ENCODE measurements around the gene WASHC4. TPM values are rescaled to one million over a fixed set of nuclear protein-coding genes. Genes with fewer than 3 reads are reported as not detected.

WASHC4 gene
- total RNA-seq, 1 experiment from 2014 or later, result 44.7 TPM

DNA sequence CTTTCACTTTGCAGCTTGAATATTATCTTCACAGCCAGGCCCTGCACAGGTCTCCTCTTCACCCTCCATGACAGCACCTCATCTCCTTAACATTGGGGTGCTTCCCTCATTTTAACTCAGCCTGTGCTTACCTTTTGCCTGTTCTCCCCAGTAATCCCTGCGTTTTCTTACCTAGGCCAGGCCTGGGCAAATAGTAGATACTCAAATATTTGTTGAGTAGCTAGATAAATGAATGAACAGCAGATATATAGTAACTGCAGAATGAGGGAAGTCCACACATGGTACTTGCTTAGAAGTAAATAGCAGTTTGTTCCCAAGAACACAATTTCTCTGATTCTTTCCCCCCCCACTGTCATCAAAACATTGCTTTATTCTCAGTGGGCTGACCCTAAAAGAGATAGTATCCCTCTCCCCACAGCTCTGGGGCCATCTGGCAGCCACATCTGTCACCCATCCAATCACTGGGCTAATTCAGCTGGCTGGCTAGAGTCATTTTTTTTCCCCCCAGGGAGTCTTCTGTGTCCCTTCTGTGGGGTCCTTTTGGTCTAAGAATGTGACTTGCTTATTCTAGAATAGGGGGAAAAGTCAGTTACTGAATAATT lies 85.2 kb downstream of the WASHC4 start:
- BruUV-seq (replicated peaks), result no TSS peak
- Histone ChIP-seq H3K27me3 (ENCODE audit: control insufficient read depth, insufficient read depth, low read length) (no peaks in the 10 kb centered on the region), H3K27ac (ENCODE audit: low read length) (no peak overlapping the region), H3K4me1 (ENCODE audit: control insufficient read depth, insufficient read depth, low read length) (no peaks in the 10 kb centered on the region), H3K36me3 (ENCODE audit: control insufficient read depth, insufficient read depth, low read length) (no peaks in the 10 kb centered on the region; the same call in none of the 2 replicates), H3K4me3 (ENCODE audit: low read depth in 2 of 2, low read length in 2 of 2) (no peak overlapping the region), H3K9me3 (ENCODE audit: control insufficient read depth, insufficient read depth, low read depth, low read length) (no peaks in the 10 kb centered on the region)
- intact Hi-C loops (cut with micrococcal nuclease; ENCODE audit: unreplicated experiment), result no loop called here
- ATAC-seq, result no peak
- POLR2A ChIA-PET, result no interaction called here
- no peak for DNase-seq (ENCODE audit: low read depth, low spot score)
- in situ Hi-C loops (cut with HindIII; ENCODE audit: low pct_unique_long_range_greater_than_20kb, low sequenced_read_pairs), result no loop called here
- TF ChIP-seq POLR2AphosphoS5 (IDR thresholded peaks at IDR 0.05; ENCODE audit: low read depth, low read length), result no peak
- no peak for TF ChIP-seq CTCF (IDR thresholded peaks at IDR 0.05)
- no peak for TF ChIP-seq SIN3A (IDR thresholded peaks at IDR 0.05; ENCODE audit: borderline replicate concordance, insufficient read depth, low read depth, low read length)
- no peak for TF ChIP-seq REST (IDR thresholded peaks at IDR 0.05; ENCODE audit: insufficient read depth in 1 of 2, low read depth in 2 of 2, low read length in 1 of 2)
- TF ChIP-seq TCF7L2 (IDR thresholded peaks at IDR 0.05; ENCODE audit: low read depth, low read length), result no peak
- CTCF ChIA-PET, result no interaction called here

DNA sequence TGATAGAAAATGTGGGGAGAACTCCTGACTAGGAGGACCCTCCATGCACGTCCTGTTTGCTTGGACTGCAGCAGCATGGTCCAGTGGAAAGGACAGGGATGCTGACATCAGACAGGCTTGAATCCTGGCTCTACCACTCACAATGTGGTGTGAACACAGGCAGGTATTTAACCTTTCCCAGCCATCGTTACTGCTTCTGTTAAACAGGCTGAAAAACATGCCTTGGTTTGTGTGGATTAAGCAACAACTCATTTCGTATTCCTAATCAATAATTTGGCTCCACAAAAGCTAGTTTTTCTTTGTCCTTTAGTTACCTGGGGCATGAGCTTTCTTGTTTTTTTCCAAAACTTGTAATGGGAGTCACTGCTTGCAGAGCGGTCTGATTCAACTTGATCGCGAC lies 87.4 kb downstream of the WASHC4 start:
- ChIA-PET CTCF (no interaction called here), POLR2A (no interaction called here)
- DNase-seq (ENCODE audit: low read depth, low spot score) (no peak), ATAC-seq (no peak)
- Histone ChIP-seq H3K4me3 (ENCODE audit: low read depth in 2 of 2, low read length in 2 of 2) (no peak overlapping the region), H3K9me3 (ENCODE audit: control insufficient read depth, insufficient read depth, low read depth, low read length) (no peaks in the 10 kb centered on the region), H3K36me3 (ENCODE audit: control insufficient read depth, insufficient read depth, low read length) (no peaks in the 10 kb centered on the region; the same call in 1 of the 2 replicates), H3K4me1 (ENCODE audit: control insufficient read depth, insufficient read depth, low read length) (no peaks in the 10 kb centered on the region), H3K27me3 (ENCODE audit: control insufficient read depth, insufficient read depth, low read length) (no peaks in the 10 kb centered on the region), H3K27ac (ENCODE audit: low read length) (no peak overlapping the region)
- no TSS peak for BruUV-seq (replicated peaks)
- intact Hi-C loops (cut with micrococcal nuclease; ENCODE audit: unreplicated experiment), result no loop called here
- in situ Hi-C loops (cut with HindIII; ENCODE audit: low pct_unique_long_range_greater_than_20kb, low sequenced_read_pairs), result no loop called here
- no peak for TF ChIP-seq REST (IDR thresholded peaks at IDR 0.05; ENCODE audit: insufficient read depth in 1 of 2, low read depth in 2 of 2, low read length in 1 of 2)
- TF ChIP-seq POLR2AphosphoS5 (IDR thresholded peaks at IDR 0.05; ENCODE audit: low read depth, low read length), result no peak
- TF ChIP-seq CTCF (IDR thresholded peaks at IDR 0.05), result no peak
- no peak for TF ChIP-seq SIN3A (IDR thresholded peaks at IDR 0.05; ENCODE audit: borderline replicate concordance, insufficient read depth, low read depth, low read length)
- no peak for TF ChIP-seq TCF7L2 (IDR thresholded peaks at IDR 0.05; ENCODE audit: low read depth, low read length)

Data from Panc1 (cell line).